GM12878 (cell line): ENCODE measurements around the gene VTI1A. TPM values are rescaled to one million over a fixed set of nuclear protein-coding genes. Genes with fewer than 3 reads are reported as not detected.

ENCODE experiments used
- ATAC-seq: fragments of 200-7000 bp; cut with Tn5 transposase; 3 replicates; pipeline ENCODE4 v1.9.1; 2020; ENCODE audit warnings: mild to moderate bottlenecking, moderate library complexity
- BruUV-seq: library from RNA; stranded (reverse); fragments of 400-500 nt; replicated peaks from 2 replicates; lab custom pipeline; 2021; lab: Mats Ljungman, UMichigan
- CTCF ChIA-PET: fragments of 300-600 bp; sonication (Branson Sonifier 250); formaldehyde crosslinking; extraction: SDS; loops from one replicate; lab custom pipeline; 2021; ENCODE audit warnings: inconsistent platforms; lab: Yijun Ruan, JAX
- POLR2A ChIA-PET: fragments of 350-600 bp; formaldehyde crosslinking; extraction: SDS; loops from one replicate; lab custom pipeline; 2021; ENCODE audit warnings: inconsistent platforms; lab: Charles Lee
- RAD21 ChIA-PET: fragments of 300-600 bp; sonication (Branson Sonifier 250); formaldehyde crosslinking; loops from one replicate; lab custom pipeline; 2023; ENCODE audit warnings: antibody characterized with exemption; ENCODE audit not compliant: unreplicated experiment; lab: Charles Lee
- SMC1A ChIA-PET: fragments of 300-600 bp; sonication (Branson Sonifier 250); formaldehyde crosslinking; loops from one replicate; lab custom pipeline; 2023; ENCODE audit not compliant: unreplicated experiment, uncharacterized antibody; lab: Charles Lee
- DNase-seq: peaks from one replicate; pipeline ENCODE4 v3.0.0-alpha.2; 2011; ENCODE audit warnings: low read depth, low spot score
- FAIRE-seq: peaks from 3 replicates; lab custom pipeline; 2011; peaks lifted over from hg19 to GRCh38; lab: Jason Lieb, UNC
- H2AFZ ChIP-seq: 2 replicates; pipeline ENCODE4 v1.6.0; 2011; ENCODE audit warnings: low read depth, low read length, control low read depth; ENCODE audit not compliant: control insufficient read depth
- H3K27ac ChIP-seq: 2 replicates; pipeline ENCODE4 v1.5.1; 2011; ENCODE audit warnings: control low read depth; ENCODE audit not compliant: control insufficient read depth, insufficient read depth
- H3K27me3 ChIP-seq, 2 experiments: replicated peaks in 1 of 2; 2 replicates each; pipeline versions ENCODE4 v1.6.0 to v1.6.1; 2011; ENCODE audit warnings: low read length in 1 of 2; ENCODE audit not compliant: control insufficient read depth in 2 of 2, insufficient read depth in 2 of 2
- H3K36me3 ChIP-seq, 2 experiments: 2 replicates each; pipeline ENCODE4 v1.5.1; 2011; ENCODE audit warnings: low read length in 1 of 2; ENCODE audit not compliant: control insufficient read depth in 2 of 2, insufficient read depth in 2 of 2
- H3K4me1 ChIP-seq: 2 replicates; pipeline ENCODE4 v1.6.1; 2011; ENCODE audit warnings: mild to moderate bottlenecking, low read length, moderate library complexity, mixed read lengths; ENCODE audit not compliant: control insufficient read depth, insufficient read depth
- H3K4me2 ChIP-seq: 2 replicates; pipeline ENCODE4 v1.6.0; 2011; ENCODE audit warnings: control low read depth; ENCODE audit not compliant: control insufficient read depth, insufficient read depth
- H3K4me3 ChIP-seq: fragments of 200-600 bp; sonication (generic); 2 replicates; pipeline ENCODE4 v1.5.1; 2016
- H3K79me2 ChIP-seq: 2 replicates; pipeline ENCODE4 v1.6.0; 2011; ENCODE audit warnings: low read length; ENCODE audit not compliant: control insufficient read depth, insufficient read depth
- H3K9ac ChIP-seq: 2 replicates; pipeline ENCODE4 v1.8.0; 2011; ENCODE audit warnings: low read length, control low read depth, mixed read lengths; ENCODE audit not compliant: control insufficient read depth, insufficient read depth
- H3K9me3 ChIP-seq: replicated peaks from 3 replicates; pipeline ENCODE4 v1.5.1; 2011; ENCODE audit warnings: mild to moderate bottlenecking, low read length; ENCODE audit not compliant: control insufficient read depth, insufficient read depth
- H4K20me1 ChIP-seq: 2 replicates; pipeline ENCODE4 v1.6.0; 2011; ENCODE audit not compliant: control insufficient read depth, insufficient read depth
- CREB1 ChIP-seq: IDR thresholded peaks from 2 replicates; pipeline ENCODE4 v1.6.1; 2012; ENCODE audit warnings: low read depth, mild to moderate bottlenecking, inconsistent platforms
- HDGF ChIP-seq: fragments of 450-650 bp; IDR thresholded peaks from 2 replicates; pipeline ENCODE4 v1.6.1; 2016; ENCODE audit warnings: antibody characterized with exemption
- IKZF1 ChIP-seq: fragments of 450-650 bp; conservative IDR thresholded peaks from 2 replicates; pipeline ENCODE4 v1.6.1; 2017; ENCODE audit warnings: antibody characterized with exemption, mild to moderate bottlenecking
- NFYA ChIP-seq: IDR thresholded peaks from 2 replicates; pipeline ENCODE4 v1.6.1; 2011; ENCODE audit warnings: low read depth, mild to moderate bottlenecking, low read length, improper control_type of control experiment, borderline replicate concordance
- SIN3A ChIP-seq: IDR thresholded peaks from 2 replicates; pipeline ENCODE4 v1.6.1; 2012; ENCODE audit warnings: low read depth, low read length, improper control_type of control experiment
- STAT1 ChIP-seq: fragments of 450-650 bp; conservative IDR thresholded peaks from 2 replicates; pipeline ENCODE4 v1.6.1; 2014; ENCODE audit warnings: antibody characterized with exemption, mild to moderate bottlenecking
- TCF12 ChIP-seq: IDR thresholded peaks from 2 replicates; pipeline ENCODE4 v1.6.1; 2011; ENCODE audit warnings: low read depth, mild to moderate bottlenecking, low read length
- ZNF217 ChIP-seq: fragments of 450-650 bp; IDR thresholded peaks from 2 replicates; pipeline ENCODE4 v1.6.1; 2017; ENCODE audit warnings: antibody characterized with exemption, mild to moderate bottlenecking
- ZNF384 ChIP-seq: IDR thresholded peaks from 2 replicates; pipeline ENCODE4 v1.6.1; 2012; ENCODE audit warnings: low read depth, mild to moderate bottlenecking, low read length, improper control_type of control experiment, borderline replicate concordance
- whole genome bisulfite sequencing: methylation state at CpG from one replicate; pipeline ENCODE4 v1.1.6; 2016; ENCODE audit warnings: low lambda C conversion rate; ENCODE audit not compliant: insufficient replicate concordance, insufficient coverage; ENCODE audit errors: missing lambda C conversion rate; 5-methylcytosine and 5-hydroxymethylcytosine counted together
- in situ Hi-C: fragments of 300-500 bp; cut with MboI; formaldehyde crosslinking; loops from 9 replicates; pipeline ENCODE4 v1.14.3; 2018; ENCODE audit warnings: mixed read lengths
- intact Hi-C: fragments of 100-400 bp; cut with micrococcal nuclease; formaldehyde crosslinking; loops from one replicate; pipeline ENCODE4 v1.14.2; 2022; ENCODE audit not compliant: unreplicated experiment
- polyA plus RNA-seq, 11 experiments: library from polyadenylated mRNA; depleted of rRNA in 4 of 11; unstranded in 6 of 11; stranded (reverse) in 5 of 11; fragments of >200 nt; fragmentation: Nextera tagmentation in 4 of 11; fragmentation: Illumina TruSeq in 1 of 11; extraction: Ambion mirVana in 4 of 11; extraction: Trizol in 1 of 11; gene quantifications; 1 replicate in 1 of 11; 2 replicates in 10 of 11; pipeline versions ENCODE4 v1.2.1 to v1.2.3, GENCODE V29; 2011 to 2016; ENCODE audit warnings: inconsistent platforms in 2 of 11, missing spikeins in 2 of 11, low read depth in 1 of 11
- total RNA-seq, 4 experiments: library from RNA; depleted of rRNA in 3 of 4; stranded (reverse); fragments of >200 nt in 3 of 4; fragmentation: Illumina TruSeq in 1 of 4; extraction: Trizol in 1 of 4; gene quantifications; 2 replicates each; pipeline versions ENCODE4 v1.2.1 to v1.2.3, GENCODE V29; 2013 to 2021
- TF ChIP-seq, protein P1 (sequence below): fragments of 450-650 bp; formaldehyde crosslinking; IDR thresholded peaks from 2 replicates; pipeline ENCODE4 v1.4.0; 2020; ENCODE audit warnings: mild to moderate bottlenecking, moderate library complexity
- TF ChIP-seq, protein P2 (sequence below): IDR thresholded peaks from 2 replicates; pipeline ENCODE4 v1.6.1; 2012; ENCODE audit warnings: low read length, inconsistent platforms
- TF ChIP-seq, protein P3 (sequence below): fragments of 450-650 bp; IDR thresholded peaks from 2 replicates; pipeline ENCODE4 v1.6.1; 2017; ENCODE audit warnings: antibody characterized with exemption, mild to moderate bottlenecking, moderate library complexity
- TF ChIP-seq, protein P4 (sequence below): fragments of 450-650 bp; IDR thresholded peaks from 2 replicates; pipeline ENCODE4 v1.6.1; 2017; ENCODE audit warnings: mild to moderate bottlenecking, moderate library complexity

Gene VTI1A
- total and polyA plus RNA-seq, 10 of the 15 experiments (the other 5 are each of a cell fraction or from before 2014, with no cell fraction given), result 12.4 to 43.2 (median 27.5) TPM

DNA sequence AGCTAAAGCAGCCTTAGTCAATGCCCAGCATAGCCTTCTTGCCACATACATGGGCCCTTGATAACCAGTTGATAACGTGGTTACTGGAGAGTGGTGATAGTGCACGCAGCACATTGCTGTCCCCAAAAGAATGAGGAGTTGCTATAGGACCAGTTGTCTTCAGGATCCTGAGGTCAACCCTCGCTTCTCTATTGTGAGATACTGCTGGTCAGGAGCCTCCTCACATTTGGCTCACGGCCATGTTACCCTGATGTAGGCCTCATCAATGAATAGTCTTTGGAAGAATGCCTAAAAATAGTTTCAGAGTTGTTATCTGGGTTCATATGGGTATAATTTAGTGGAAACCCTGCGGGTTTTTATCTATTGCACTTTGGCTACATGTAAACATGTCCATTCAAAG is 230.7 kb downstream of the VTI1A start:
- SMC1A ChIA-PET, result no interaction called here
- Histone ChIP-seq H3K4me1 (no peaks in the 10 kb centered on the region), H4K20me1 (no peaks in the 10 kb centered on the region), H3K4me3 (no peak overlapping the region), H2AFZ (no peak overlapping the region), H3K27me3 (no peaks in the 10 kb centered on the region), H3K9me3 (no peaks in the 10 kb centered on the region), H3K4me2 (no peak overlapping the region), H3K36me3 (no peaks in the 10 kb centered on the region; a peak in 1 of 4 replicates), H3K79me2 (no peaks in the 10 kb centered on the region), H3K27ac (no peak overlapping the region), H3K9ac (no peak overlapping the region)
- TF ChIP-seq IKZF1, result no peak
- TF ChIP-seq NFYA, result no peak
- no peak for TF ChIP-seq STAT1
- TF ChIP-seq, protein P1, sequence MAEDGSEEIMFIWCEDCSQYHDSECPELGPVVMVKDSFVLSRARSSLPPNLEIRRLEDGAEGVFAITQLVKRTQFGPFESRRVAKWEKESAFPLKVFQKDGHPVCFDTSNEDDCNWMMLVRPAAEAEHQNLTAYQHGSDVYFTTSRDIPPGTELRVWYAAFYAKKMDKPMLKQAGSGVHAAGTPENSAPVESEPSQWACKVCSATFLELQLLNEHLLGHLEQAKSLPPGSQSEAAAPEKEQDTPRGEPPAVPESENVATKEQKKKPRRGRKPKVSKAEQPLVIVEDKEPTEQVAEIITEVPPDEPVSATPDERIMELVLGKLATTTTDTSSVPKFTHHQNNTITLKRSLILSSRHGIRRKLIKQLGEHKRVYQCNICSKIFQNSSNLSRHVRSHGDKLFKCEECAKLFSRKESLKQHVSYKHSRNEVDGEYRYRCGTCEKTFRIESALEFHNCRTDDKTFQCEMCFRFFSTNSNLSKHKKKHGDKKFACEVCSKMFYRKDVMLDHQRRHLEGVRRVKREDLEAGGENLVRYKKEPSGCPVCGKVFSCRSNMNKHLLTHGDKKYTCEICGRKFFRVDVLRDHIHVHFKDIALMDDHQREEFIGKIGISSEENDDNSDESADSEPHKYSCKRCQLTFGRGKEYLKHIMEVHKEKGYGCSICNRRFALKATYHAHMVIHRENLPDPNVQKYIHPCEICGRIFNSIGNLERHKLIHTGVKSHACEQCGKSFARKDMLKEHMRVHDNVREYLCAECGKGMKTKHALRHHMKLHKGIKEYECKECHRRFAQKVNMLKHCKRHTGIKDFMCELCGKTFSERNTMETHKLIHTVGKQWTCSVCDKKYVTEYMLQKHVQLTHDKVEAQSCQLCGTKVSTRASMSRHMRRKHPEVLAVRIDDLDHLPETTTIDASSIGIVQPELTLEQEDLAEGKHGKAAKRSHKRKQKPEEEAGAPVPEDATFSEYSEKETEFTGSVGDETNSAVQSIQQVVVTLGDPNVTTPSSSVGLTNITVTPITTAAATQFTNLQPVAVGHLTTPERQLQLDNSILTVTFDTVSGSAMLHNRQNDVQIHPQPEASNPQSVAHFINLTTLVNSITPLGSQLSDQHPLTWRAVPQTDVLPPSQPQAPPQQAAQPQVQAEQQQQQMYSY, result no peak
- no peak for TF ChIP-seq HDGF
- TF ChIP-seq TCF12, result no peak
- no peak for TF ChIP-seq ZNF384
- no peak for TF ChIP-seq ZNF217
- no peak for TF ChIP-seq SIN3A
- TF ChIP-seq, protein P2, sequence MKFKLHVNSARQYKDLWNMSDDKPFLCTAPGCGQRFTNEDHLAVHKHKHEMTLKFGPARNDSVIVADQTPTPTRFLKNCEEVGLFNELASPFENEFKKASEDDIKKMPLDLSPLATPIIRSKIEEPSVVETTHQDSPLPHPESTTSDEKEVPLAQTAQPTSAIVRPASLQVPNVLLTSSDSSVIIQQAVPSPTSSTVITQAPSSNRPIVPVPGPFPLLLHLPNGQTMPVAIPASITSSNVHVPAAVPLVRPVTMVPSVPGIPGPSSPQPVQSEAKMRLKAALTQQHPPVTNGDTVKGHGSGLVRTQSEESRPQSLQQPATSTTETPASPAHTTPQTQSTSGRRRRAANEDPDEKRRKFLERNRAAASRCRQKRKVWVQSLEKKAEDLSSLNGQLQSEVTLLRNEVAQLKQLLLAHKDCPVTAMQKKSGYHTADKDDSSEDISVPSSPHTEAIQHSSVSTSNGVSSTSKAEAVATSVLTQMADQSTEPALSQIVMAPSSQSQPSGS, result no peak
- no peak for TF ChIP-seq CREB1
- TF ChIP-seq, protein P3, sequence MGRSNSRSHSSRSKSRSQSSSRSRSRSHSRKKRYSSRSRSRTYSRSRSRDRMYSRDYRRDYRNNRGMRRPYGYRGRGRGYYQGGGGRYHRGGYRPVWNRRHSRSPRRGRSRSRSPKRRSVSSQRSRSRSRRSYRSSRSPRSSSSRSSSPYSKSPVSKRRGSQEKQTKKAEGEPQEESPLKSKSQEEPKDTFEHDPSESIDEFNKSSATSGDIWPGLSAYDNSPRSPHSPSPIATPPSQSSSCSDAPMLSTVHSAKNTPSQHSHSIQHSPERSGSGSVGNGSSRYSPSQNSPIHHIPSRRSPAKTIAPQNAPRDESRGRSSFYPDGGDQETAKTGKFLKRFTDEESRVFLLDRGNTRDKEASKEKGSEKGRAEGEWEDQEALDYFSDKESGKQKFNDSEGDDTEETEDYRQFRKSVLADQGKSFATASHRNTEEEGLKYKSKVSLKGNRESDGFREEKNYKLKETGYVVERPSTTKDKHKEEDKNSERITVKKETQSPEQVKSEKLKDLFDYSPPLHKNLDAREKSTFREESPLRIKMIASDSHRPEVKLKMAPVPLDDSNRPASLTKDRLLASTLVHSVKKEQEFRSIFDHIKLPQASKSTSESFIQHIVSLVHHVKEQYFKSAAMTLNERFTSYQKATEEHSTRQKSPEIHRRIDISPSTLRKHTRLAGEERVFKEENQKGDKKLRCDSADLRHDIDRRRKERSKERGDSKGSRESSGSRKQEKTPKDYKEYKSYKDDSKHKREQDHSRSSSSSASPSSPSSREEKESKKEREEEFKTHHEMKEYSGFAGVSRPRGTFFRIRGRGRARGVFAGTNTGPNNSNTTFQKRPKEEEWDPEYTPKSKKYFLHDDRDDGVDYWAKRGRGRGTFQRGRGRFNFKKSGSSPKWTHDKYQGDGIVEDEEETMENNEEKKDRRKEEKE, result no peak
- TF ChIP-seq, protein P4, sequence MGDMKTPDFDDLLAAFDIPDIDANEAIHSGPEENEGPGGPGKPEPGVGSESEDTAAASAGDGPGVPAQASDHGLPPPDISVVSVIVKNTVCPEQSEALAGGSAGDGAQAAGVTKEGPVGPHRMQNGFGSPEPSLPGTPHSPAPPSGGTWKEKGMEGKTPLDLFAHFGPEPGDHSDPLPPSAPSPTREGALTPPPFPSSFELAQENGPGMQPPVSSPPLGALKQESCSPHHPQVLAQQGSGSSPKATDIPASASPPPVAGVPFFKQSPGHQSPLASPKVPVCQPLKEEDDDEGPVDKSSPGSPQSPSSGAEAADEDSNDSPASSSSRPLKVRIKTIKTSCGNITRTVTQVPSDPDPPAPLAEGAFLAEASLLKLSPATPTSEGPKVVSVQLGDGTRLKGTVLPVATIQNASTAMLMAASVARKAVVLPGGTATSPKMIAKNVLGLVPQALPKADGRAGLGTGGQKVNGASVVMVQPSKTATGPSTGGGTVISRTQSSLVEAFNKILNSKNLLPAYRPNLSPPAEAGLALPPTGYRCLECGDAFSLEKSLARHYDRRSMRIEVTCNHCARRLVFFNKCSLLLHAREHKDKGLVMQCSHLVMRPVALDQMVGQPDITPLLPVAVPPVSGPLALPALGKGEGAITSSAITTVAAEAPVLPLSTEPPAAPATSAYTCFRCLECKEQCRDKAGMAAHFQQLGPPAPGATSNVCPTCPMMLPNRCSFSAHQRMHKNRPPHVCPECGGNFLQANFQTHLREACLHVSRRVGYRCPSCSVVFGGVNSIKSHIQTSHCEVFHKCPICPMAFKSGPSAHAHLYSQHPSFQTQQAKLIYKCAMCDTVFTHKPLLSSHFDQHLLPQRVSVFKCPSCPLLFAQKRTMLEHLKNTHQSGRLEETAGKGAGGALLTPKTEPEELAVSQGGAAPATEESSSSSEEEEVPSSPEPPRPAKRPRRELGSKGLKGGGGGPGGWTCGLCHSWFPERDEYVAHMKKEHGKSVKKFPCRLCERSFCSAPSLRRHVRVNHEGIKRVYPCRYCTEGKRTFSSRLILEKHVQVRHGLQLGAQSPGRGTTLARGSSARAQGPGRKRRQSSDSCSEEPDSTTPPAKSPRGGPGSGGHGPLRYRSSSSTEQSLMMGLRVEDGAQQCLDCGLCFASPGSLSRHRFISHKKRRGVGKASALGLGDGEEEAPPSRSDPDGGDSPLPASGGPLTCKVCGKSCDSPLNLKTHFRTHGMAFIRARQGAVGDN, result no peak
- in situ Hi-C loops (no loop called here), intact Hi-C loops (no loop called here)
- no TSS peak for BruUV-seq
- CTCF ChIA-PET, result interaction anchor here (1.5 to 1.9 kb wide), 2 partner anchors 13 to 46 kb away, joined by 3 to 6 read pairs; no protein-coding TSS in a partner anchor
- POLR2A ChIA-PET, result no interaction called here
- DNase-seq (no peak), ATAC-seq (no peak), FAIRE-seq (no peak)
- RAD21 ChIA-PET, result no interaction called here
- 96% methylated on average over 5 of the region's 5 CpGs for WGBS
